Activated T-helper 2 cell treated with anti-CD3 and anti-CD28 coated beads, Interferon-gamma antibody, Interleukin-2, Interleukin-4, amounts not matched to agents 10 μg/mL and 5 μg/mL and 100 μg/mL, durations not matched to agents 14 hours and 24 hours and 36 hours (primary cell): Measurements from ENCODE around the gene NXT1. TPM values are rescaled to one million over a fixed set of nuclear protein-coding genes. Genes with fewer than 3 reads are reported as not detected.

Source experiments
- total RNA-seq: library from RNA; stranded (reverse); gene quantifications from 2 replicates; pipeline ENCODE4 v1.2.3, GENCODE V29; 2022

The NXT1 gene
- total RNA-seq, 1 donor from 2014 or later, result 49.7 TPM

Other genes starting within 250 kb of the NXT1 start
- 9.6 and 13.2 TPM in 2 replicates for gene GZF1, start 11.4 kb downstream of the NXT1 start, total RNA-seq
- gene NAPB, start 70.7 kb downstream of the NXT1 start, total RNA-seq, result 13.8 and 14.0 TPM in 2 replicates
- gene CSTL1, start 88.9 kb downstream of the NXT1 start, total RNA-seq, result not detected in 2 replicates
- not detected in 2 replicates for gene CST11, start 102.1 kb downstream of the NXT1 start, total RNA-seq
- not detected in 2 replicates for gene CST8, start 140.3 kb downstream of the NXT1 start, total RNA-seq
- gene CST9L, start 217.7 kb downstream of the NXT1 start, total RNA-seq, result not detected in 2 replicates